ENCODE measurements around the gene CD22. TPM values are rescaled to one million over a fixed set of nuclear protein-coding genes. Genes with fewer than 3 reads are reported as not detected.
"Not testable (repeated sequence)": the region's sequence is repeated elsewhere in the genome, so short reads cannot be mapped to it uniquely, and the experiment has no call there.

The CD22 gene
- total and polyA plus RNA-seq, 2 of the 8 experiments (the other 6 are each of a cell fraction or from before 2014, with no cell fraction given) = 0.06 to 0.60 TPM

GRCh38 chr19:35373492-35373891, 44.5 kb downstream of the CD22 start (continued):
- TF ChIP-seq JUN (IDR thresholded peaks at IDR 0.05; ENCODE audit: low read depth, low read length) = no peak
- TF ChIP-seq, protein P1, sequence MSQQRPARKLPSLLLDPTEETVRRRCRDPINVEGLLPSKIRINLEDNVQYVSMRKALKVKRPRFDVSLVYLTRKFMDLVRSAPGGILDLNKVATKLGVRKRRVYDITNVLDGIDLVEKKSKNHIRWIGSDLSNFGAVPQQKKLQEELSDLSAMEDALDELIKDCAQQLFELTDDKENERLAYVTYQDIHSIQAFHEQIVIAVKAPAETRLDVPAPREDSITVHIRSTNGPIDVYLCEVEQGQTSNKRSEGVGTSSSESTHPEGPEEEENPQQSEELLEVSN (IDR thresholded peaks at IDR 0.05) = no peak
- TF ChIP-seq ZNF274 (IDR thresholded peaks at IDR 0.05; ENCODE audit: borderline replicate concordance, extremely low read depth, low read length) = no peak
- TF ChIP-seq SP4 (IDR thresholded peaks at IDR 0.05; ENCODE audit: low read length) = no peak
- TF ChIP-seq USF2 (IDR thresholded peaks at IDR 0.05; ENCODE audit: low read length) = no peak

GRCh38 chr19:35374031-35374430, 45.0 kb downstream of the CD22 start:
- FAIRE-seq; CTCF ChIA-PET (ENCODE audit: partially characterized antibody); H3K79me1 ChIP-seq (ENCODE audit: low read depth, low read length): not testable (repeated sequence)

More at GRCh38 chr19:35374031-35374430, 45.0 kb downstream of the CD22 start:
- H3K23ac ChIP-seq (ENCODE audit: insufficient read length); H3K9ac ChIP-seq (replicated peaks in 1 of 4; ENCODE audit: extremely low read depth in 1 of 4, low read depth in 3 of 4, low read length in 3 of 4); H3K23me2 ChIP-seq (ENCODE audit: low read depth, low read length); H3K36me3 ChIP-seq (ENCODE audit: control insufficient read depth in 2 of 4, insufficient read depth in 4 of 4, low read length in 3 of 4); H3K79me2 ChIP-seq (ENCODE audit: control insufficient read depth in 1 of 2, insufficient read depth in 2 of 2, low read length in 2 of 2); DNase-seq (ENCODE audit: low read depth in 1 of 2, low spot score in 2 of 2); H2BK12ac ChIP-seq (ENCODE audit: low read depth, low read length); H2BK120ac ChIP-seq (replicated peaks; ENCODE audit: low read depth, low read length); H4K8ac ChIP-seq (ENCODE audit: extremely low read depth, insufficient read depth, low read length); H3K4me3 ChIP-seq (ENCODE audit: extremely low read depth in 1 of 4, insufficient read depth in 2 of 4, low read depth in 3 of 4, low read length in 4 of 4); H3K9me3 ChIP-seq (ENCODE audit: insufficient read depth in 2 of 2, low read depth in 1 of 2, low read length in 1 of 2); H3K4ac ChIP-seq (replicated peaks; ENCODE audit: insufficient read length, low read depth, low read length); H3K27me3 ChIP-seq (replicated peaks in 1 of 4; ENCODE audit: control insufficient read depth in 3 of 4, extremely low read depth in 1 of 4, insufficient read depth in 3 of 4, low read length in 3 of 4); H3K4me2 ChIP-seq (ENCODE audit: insufficient read depth in 1 of 2, low read depth in 2 of 2, low read length in 2 of 2); H3K56ac ChIP-seq (replicated peaks; ENCODE audit: insufficient read length, low read depth, low read length); H2BK15ac ChIP-seq (ENCODE audit: low read length); H4K20me1 ChIP-seq (replicated peaks in 1 of 2; ENCODE audit: control insufficient read depth in 1 of 2, insufficient read depth in 2 of 2, low read length in 2 of 2); H3K4me1 ChIP-seq (replicated peaks in 1 of 4; ENCODE audit: control insufficient read depth in 3 of 4, insufficient read depth in 4 of 4, low read length in 3 of 4); H3K14ac ChIP-seq (ENCODE audit: insufficient read length); POLR2A ChIA-PET (ENCODE audit: partially characterized antibody); H2AFZ ChIP-seq (ENCODE audit: low read length); H2BK5ac ChIP-seq (ENCODE audit: low read depth, low read length); H3K18ac ChIP-seq (ENCODE audit: extremely low read depth, low read length); H3K27ac ChIP-seq (ENCODE audit: low read depth, low read length); H2AK5ac ChIP-seq (ENCODE audit: low read depth, low read length); H4K91ac ChIP-seq (replicated peaks; ENCODE audit: insufficient read length, low read length); H4K5ac ChIP-seq (ENCODE audit: insufficient read length, low read depth, low read length); H2BK20ac ChIP-seq (ENCODE audit: low read length): not testable (repeated sequence)

All from H1 (cell line).